HPDE6-E6E7 (cell line): ENCODE results near the gene CABCOCO1.
"Not testable (repeated sequence)": the region's sequence is repeated elsewhere in the genome, so short reads cannot be mapped to it uniquely, and the experiment has no call there.

Experiments used
- DNase-seq: peaks from one replicate; pipeline ENCODE4 v3.0.0; 2011; ENCODE audit warnings: missing footprints; ENCODE audit errors: extremely low spot score

CABCOCO1 gene

GRCh38 chr10:61712105-61712504, 49.4 kb downstream of the CABCOCO1 start:
- not testable (repeated sequence) for DNase-seq

GRCh38 chr10:61719475-61719874, 56.7 kb downstream of the CABCOCO1 start:
- DNase-seq = not testable (repeated sequence)

- DNase-seq = no peak
Observed at GRCh38 chr10:61719906-61720305, 57.2 kb downstream of the CABCOCO1 start.

GRCh38 chr10:61721431-61721830, 58.7 kb downstream of the CABCOCO1 start:
- DNase-seq = no peak

- DNase-seq = not testable (repeated sequence)
Observed at GRCh38 chr10:61725221-61725620, 62.5 kb downstream of the CABCOCO1 start.

DNA sequence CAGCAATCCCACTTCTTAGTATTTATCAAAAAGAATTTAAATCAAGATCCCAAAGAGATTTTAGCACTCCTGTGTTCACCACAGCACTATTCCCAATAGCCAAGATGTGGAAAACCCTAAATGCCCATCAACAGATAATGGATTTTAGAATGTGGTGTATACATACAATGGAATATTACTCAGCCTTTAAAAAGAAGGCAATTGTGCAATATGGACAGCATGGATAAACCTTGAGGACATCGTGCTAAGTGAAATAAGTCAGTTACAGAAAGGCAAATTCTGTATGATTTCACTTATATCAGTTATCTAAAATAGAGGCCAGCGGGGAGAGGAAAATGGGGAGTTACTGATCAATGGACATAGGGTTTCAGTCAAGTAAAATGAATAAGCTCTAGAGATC, 66.9 kb downstream of the CABCOCO1 start:
- no peak for DNase-seq

DNA sequence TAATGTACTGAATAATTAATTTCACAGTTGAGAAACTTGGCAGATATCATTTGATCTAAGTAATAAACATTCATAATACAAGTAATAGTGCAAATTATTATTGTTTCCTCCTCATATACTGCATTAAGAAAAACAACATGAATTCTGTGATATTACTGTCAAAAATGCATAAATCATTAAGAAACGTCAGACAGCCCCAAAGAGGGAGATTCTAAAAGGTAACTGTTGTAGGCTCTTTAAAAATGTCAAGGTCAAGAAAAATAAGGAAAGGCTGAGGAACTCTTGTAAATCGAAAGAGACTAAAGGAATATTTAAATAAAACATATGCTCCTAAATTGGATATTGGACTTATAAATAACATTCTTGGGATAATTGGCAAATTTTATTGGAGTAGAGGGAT, 67.9 kb downstream of the CABCOCO1 start:
- DNase-seq = no peak

GRCh38 chr10:61731638-61732037, 68.9 kb downstream of the CABCOCO1 start:
- no peak for DNase-seq

DNA sequence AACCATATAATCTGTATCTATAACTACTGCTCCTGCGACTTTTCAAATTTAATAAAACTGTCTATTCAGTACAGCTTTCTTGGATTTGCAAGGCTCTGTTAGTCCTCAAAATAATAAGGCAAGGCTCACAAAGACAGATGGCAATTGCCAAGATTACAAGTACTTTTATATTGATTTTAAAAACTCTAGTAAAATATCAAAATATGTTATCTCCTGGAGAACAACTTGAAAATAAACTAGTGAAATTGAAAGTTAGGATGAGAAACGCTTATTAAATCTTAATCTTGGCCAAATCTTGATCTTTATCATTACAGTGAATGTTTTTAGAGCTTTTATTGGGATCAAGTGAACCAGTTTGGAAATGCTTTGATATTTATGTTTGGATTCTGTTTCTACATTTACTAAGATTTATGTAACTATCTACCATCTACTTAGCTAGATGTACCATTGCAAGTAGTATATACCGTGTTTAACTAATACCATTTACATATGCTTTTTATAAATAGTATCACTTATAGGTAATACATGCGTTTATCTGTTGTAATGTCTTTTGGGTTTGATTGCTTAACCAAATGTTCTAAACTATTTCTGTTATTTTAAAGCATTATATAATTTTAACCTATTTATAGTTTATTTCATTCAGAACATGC, 70.0 kb downstream of the CABCOCO1 start:
- no peak for DNase-seq

- no peak for DNase-seq
Observed at GRCh38 chr10:61733358-61733940, 70.7 kb downstream of the CABCOCO1 start.

DNA sequence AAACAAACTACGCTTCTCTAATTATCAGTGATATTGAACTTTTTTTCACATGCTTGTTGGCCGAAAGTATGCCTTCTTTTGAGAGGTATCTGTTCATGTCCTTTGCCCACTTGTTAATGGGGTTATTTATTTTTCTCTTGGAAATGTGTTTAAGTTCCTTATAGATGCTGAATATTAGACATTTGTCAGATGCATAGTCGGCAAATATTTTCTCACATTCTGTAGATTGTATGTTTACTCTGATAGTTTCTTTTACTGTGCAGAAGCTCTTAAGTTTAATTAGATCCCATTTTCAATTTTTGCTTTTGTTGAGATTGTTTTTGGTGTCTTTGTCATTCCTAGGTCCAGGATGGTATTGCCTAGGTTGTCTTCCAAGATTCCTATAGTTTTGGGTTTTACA, 73.2 kb downstream of the CABCOCO1 start:
- DNase-seq = no peak

DNA sequence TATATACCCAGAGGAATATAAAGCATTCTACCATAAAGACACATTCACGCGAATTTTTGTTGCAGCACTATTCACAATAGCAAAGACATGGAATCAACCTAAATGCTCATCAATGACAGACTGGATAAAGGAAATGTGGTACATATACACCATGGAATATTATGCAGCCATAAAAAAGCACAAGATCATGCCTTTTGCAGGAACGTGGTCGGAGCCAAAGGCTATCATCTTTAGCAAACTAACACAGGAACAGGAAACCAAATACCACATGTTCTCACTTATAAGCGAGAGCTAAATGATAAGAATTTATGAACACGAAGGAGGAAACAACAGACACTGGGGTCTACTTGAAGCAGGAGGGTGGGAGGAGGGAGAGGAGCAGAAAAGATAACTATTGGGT, 74.7 kb downstream of the CABCOCO1 start:
- not testable (repeated sequence) for DNase-seq

DNA sequence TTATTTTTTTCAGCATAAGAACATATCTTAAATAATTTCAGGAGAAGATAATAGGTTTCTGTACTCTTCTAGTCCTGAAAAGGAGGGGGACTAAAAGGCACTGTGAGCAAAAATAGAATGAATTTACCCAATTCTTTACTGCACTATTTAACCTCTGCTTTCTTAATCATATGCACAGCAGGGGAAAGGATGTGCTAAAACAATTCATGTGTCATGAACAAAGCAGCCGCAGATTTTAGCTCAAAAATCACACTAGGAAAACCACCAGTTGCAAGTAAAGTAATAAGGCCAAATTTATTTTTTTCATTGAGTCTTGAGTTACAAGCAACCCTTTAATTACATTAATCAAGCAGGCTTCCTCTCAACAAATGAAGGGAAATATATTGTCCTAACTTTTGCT, 80.1 kb downstream of the CABCOCO1 start:
- no peak for DNase-seq

DNA sequence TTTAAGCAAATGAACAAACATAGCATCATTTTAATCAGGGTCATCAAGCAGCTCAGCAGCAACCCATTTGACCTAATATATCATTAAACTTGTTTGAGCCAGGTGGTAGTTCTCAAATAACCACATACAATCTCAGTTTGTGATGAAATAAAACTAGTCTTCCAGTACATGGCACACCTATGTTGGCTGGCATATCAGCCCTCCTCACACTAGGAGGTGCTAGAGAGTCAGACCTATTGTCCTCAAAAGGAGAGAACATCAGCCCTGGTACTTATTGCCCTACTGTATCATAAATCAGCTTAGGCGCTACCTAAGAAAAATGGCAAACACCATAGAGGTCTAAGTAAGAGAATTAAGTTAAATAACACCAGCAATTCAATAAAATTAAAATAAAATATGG, 81.7 kb downstream of the CABCOCO1 start:
- no peak for DNase-seq

GRCh38 chr10:61746377-61746776, 83.6 kb downstream of the CABCOCO1 start:
- no peak for DNase-seq

DNA sequence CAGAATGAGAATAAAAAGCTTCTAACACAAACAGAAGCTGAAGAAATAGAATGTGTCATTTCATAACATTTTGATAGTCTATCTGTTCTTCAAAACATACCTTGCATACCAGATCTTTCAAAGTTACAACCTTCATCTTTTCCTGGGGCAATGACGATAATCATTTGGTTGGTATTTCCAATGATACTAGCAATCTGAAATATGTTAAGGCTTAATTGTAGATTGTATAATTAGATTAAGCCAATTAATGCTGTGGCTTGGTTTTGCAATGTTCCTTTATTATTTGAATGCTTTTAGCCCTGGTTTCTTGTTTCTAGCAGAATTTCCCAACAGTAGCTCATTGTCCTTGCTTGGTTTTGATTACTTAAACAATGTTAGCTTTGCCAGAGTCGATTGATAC, 84.6 kb downstream of the CABCOCO1 start:
- DNase-seq = no peak

GRCh38 chr10:61749291-61749690, 86.6 kb downstream of the CABCOCO1 start:
- no peak for DNase-seq

- peak; percentile 55 for DNase-seq
Observed at GRCh38 chr10:61750943-61751471, 88.3 kb downstream of the CABCOCO1 start.

- no peak for DNase-seq
Observed at GRCh38 chr10:61751599-61751998, 88.9 kb downstream of the CABCOCO1 start.

- DNase-seq = peak; percentile 37
Observed at GRCh38 chr10:61752111-61753011, 89.6 kb downstream of the CABCOCO1 start.

DNA sequence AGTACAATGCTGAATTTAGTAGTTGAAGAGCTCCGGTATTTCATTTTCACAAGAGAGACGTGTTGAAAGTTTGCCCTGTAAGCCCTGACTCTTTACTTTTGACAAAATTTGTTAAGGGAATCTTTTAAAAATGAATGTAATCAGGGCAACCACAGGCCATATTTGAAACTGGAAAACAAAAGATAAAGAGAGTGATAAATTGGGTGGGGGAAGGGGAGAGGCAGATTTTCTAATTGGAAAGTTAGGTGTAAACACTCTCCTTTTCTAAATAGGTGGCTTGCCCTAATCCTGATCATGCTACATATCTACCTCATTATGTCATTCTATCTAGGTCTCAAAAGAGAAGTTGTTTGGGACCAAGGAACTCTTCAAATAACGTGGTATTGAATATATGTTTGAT, 90.7 kb downstream of the CABCOCO1 start:
- DNase-seq = no peak
